Kidney epithelial cell (primary cell): ENCODE results near the gene DCTD. TPM values are rescaled to one million over a fixed set of nuclear protein-coding genes. Genes with fewer than 3 reads are reported as not detected.

Experiments used
- DNase-seq: peaks from one replicate; pipeline ENCODE4 v3.0.0-alpha.2; 2010; ENCODE audit warnings: low read depth
- H3K27me3 ChIP-seq: 2 replicates; pipeline ENCODE4 v1.6.0; 2011; ENCODE audit warnings: low read length; ENCODE audit not compliant: control insufficient read depth, insufficient read depth
- H3K36me3 ChIP-seq: 2 replicates; pipeline ENCODE4 v1.5.1; 2011; ENCODE audit warnings: low read length; ENCODE audit not compliant: control insufficient read depth, insufficient read depth
- H3K4me3 ChIP-seq: 2 replicates; pipeline ENCODE4 v1.5.1; 2011; ENCODE audit warnings: low read depth, mild to moderate bottlenecking, control low read depth, low read length
- total RNA-seq: library from RNA; depleted of rRNA; stranded (reverse); fragments of >200 nt; gene quantifications from 2 replicates; pipeline ENCODE4 v1.2.3, GENCODE V29; 2015
- TF ChIP-seq, protein P1 (sequence below): IDR thresholded peaks from 2 replicates; pipeline ENCODE4 v1.5.1; 2011; ENCODE audit warnings: mild to moderate bottlenecking, moderate library complexity, low read length, control low read depth, inconsistent platforms; ENCODE audit not compliant: insufficient read depth, poor library complexity, severe bottlenecking

DCTD gene
- total RNA-seq, 1 donor from 2014 or later, result 116 TPM

DNA sequence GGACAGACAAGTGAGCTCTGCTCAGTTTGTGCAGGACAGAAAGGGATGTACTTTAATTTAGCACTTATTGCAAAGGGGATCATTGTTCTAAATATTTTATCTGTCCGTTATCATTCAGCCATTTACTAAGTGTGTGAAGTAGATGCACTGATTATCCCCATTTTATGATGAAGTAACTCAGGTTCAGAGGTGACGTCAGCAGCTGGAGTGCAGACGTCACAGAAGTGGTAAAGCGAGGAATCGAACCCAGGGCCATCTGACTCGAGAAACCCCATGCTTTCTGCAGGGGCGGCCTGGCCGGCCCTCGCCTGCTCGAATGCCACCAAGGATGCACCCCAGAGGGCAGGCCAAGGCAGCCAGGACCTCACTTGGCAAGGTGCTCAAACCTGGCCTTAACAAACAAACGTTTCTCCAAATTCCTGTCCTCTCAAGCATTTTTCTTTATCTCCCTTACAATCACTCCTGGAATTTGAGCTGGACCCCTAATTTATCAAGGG lies 75.0 kb downstream of the DCTD start:
- TF ChIP-seq, protein P1, sequence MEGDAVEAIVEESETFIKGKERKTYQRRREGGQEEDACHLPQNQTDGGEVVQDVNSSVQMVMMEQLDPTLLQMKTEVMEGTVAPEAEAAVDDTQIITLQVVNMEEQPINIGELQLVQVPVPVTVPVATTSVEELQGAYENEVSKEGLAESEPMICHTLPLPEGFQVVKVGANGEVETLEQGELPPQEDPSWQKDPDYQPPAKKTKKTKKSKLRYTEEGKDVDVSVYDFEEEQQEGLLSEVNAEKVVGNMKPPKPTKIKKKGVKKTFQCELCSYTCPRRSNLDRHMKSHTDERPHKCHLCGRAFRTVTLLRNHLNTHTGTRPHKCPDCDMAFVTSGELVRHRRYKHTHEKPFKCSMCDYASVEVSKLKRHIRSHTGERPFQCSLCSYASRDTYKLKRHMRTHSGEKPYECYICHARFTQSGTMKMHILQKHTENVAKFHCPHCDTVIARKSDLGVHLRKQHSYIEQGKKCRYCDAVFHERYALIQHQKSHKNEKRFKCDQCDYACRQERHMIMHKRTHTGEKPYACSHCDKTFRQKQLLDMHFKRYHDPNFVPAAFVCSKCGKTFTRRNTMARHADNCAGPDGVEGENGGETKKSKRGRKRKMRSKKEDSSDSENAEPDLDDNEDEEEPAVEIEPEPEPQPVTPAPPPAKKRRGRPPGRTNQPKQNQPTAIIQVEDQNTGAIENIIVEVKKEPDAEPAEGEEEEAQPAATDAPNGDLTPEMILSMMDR, result no peak
- peaks cover 7% of the 10 kb centered on the region for H3K27me3 ChIP-seq
- no peaks in the 10 kb centered on the region for H3K36me3 ChIP-seq
- no peak for DNase-seq
- H3K4me3 ChIP-seq, result no peak overlapping the region

DNA sequence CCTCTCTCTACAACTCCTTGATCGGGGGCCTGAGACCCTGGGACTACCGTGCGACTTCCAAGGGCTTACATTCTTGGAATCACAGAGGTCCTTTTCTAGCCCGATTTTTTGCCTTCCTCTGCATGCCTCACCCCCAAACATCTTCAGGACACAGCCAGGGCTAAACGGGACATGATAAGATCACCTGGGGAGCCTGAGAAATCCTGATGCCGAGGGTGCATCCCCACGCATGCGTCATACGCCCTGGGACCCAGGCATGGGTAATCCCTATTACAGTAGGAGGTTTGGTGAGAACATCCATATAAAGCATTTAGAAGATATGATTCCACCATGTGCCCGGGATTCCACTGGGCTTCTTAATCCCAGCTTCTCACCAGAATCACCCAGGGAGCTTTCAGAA lies 77.1 kb downstream of the DCTD start:
- no peak for DNase-seq
- Histone ChIP-seq H3K4me3 (no peak overlapping the region), H3K27me3 (peaks cover 7% of the 10 kb centered on the region), H3K36me3 (no peaks in the 10 kb centered on the region)
- TF ChIP-seq, protein P1, result no peak

Other genes starting within 250 kb of the DCTD start
- gene WWC2, start 181.9 kb upstream of the DCTD start, total RNA-seq, result 29.0 and 30.2 TPM in 2 replicates